ENCODE data around the gene SDHD. TPM values are rescaled to one million over a fixed set of nuclear protein-coding genes. Genes with fewer than 3 reads are reported as not detected.

Gene SDHD
- total RNA-seq, 4 donors from 2014 or later: 102 to 120 (median 113) TPM

DNA sequence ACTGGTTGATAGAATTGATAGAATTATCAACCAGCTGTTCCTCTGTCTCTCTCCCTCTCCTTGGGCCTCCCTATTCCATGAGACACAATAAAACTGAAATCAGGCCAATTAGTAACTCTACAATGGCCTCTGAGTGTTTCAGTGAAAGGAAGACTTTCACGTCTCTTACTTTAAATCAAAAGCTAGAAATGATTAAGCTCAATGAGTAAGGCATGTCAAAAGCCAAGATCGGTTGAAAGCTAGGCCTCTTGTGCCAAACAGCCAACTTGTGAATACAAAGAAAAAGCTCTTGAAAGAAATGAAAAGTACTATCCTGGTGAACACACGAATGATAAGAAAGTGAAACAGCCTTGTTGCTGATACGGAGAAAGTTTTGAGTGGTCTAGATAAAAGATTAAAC, 29.5 kb upstream of the SDHD start:
- no peak for TF ChIP-seq POLR2AphosphoS5 (IDR thresholded peaks at IDR 0.05)
- no peak for TF ChIP-seq POLR2A (IDR thresholded peaks at IDR 0.05)
- TF ChIP-seq, protein P1, sequence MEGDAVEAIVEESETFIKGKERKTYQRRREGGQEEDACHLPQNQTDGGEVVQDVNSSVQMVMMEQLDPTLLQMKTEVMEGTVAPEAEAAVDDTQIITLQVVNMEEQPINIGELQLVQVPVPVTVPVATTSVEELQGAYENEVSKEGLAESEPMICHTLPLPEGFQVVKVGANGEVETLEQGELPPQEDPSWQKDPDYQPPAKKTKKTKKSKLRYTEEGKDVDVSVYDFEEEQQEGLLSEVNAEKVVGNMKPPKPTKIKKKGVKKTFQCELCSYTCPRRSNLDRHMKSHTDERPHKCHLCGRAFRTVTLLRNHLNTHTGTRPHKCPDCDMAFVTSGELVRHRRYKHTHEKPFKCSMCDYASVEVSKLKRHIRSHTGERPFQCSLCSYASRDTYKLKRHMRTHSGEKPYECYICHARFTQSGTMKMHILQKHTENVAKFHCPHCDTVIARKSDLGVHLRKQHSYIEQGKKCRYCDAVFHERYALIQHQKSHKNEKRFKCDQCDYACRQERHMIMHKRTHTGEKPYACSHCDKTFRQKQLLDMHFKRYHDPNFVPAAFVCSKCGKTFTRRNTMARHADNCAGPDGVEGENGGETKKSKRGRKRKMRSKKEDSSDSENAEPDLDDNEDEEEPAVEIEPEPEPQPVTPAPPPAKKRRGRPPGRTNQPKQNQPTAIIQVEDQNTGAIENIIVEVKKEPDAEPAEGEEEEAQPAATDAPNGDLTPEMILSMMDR (IDR thresholded peaks at IDR 0.05): no peak
- TF ChIP-seq EP300 (IDR thresholded peaks at IDR 0.05): no peak
- Histone ChIP-seq H3K4me3 (no peak overlapping the region), H3K4me1 (no peaks in the 10 kb centered on the region), H3K27me3 (no peaks in the 10 kb centered on the region), H3K36me3 (peaks cover 0 to 93% of the 10 kb centered on the region in 2 donors), H3K9me3 (no peaks in the 10 kb centered on the region), H3K27ac (no peak overlapping the region)
- no peak for ATAC-seq
- WGBS, 2 donors (ENCODE audit: low coverage in 1 of 2): 83 to 85% methylated on average over 1 to 4 of the region's 4 CpGs

DNA sequence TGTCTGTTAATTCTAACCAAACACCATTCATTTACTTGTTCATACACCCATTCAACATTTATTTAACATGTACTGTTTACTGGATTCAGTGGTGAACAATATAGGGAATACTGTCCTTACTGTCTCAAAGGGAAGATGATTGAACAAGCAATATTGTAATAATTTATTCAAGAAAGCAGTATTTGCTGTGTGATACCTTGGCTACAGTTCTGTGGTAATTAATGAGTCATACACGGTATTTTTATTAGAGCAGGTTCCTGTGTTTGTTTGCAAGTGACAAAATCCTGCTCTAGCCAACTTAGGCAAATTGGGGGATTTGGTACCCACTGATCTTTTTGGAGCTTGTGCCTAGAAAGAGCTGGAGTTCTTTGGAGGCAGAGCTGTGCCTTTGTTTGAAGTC, 28.6 kb upstream of the SDHD start:
- no peaks in the 10 kb centered on the region for H3K9me3 ChIP-seq
- H3K27ac ChIP-seq: no peak overlapping the region
- H3K27me3 ChIP-seq: no peaks in the 10 kb centered on the region
- no peak overlapping the region for H3K4me3 ChIP-seq
- no peaks in the 10 kb centered on the region for H3K4me1 ChIP-seq
- H3K36me3 ChIP-seq: peaks cover 0 to 93% of the 10 kb centered on the region in 2 donors
- ATAC-seq: no peak
- TF ChIP-seq POLR2A (IDR thresholded peaks at IDR 0.05): no peak
- TF ChIP-seq POLR2AphosphoS5 (IDR thresholded peaks at IDR 0.05): no peak
- no peak for TF ChIP-seq EP300 (IDR thresholded peaks at IDR 0.05)
- TF ChIP-seq, protein P1 (IDR thresholded peaks at IDR 0.05): no peak
- 60 to 69% methylated on average over 1 of the region's 1 CpG for WGBS, 2 donors (ENCODE audit: low coverage in 1 of 2)

DNA sequence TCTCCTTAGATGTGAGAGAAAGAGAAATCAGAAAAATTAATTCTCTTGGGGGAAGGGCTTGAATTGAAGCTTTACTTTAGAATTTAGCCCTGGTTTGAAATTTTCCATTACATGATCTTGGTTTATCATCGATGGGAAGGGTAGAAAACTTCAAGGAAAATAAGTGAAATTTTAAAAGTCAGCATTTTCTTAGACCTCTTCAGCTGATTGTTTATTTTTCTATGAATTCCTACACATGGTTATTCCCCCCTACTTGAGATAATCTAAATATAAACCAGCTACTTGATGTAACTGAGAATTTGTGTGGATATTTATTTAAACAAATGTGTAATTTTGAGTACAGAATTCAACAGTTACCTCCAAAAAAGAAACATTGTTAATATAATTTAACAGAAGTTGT, 23.8 kb upstream of the SDHD start:
- H3K36me3 ChIP-seq: peaks cover 0 to 71% of the 10 kb centered on the region in 2 donors
- TF ChIP-seq, protein P1 (IDR thresholded peaks at IDR 0.05): no peak
- TF ChIP-seq POLR2A (IDR thresholded peaks at IDR 0.05): no peak
- TF ChIP-seq EP300 (IDR thresholded peaks at IDR 0.05): no peak
- TF ChIP-seq POLR2AphosphoS5 (IDR thresholded peaks at IDR 0.05): no peak
- H3K9me3 ChIP-seq: no peaks in the 10 kb centered on the region
- no peak for ATAC-seq
- no peak overlapping the region for H3K27ac ChIP-seq
- no peaks in the 10 kb centered on the region for H3K27me3 ChIP-seq
- H3K4me1 ChIP-seq: no peaks in the 10 kb centered on the region
- no peak overlapping the region for H3K4me3 ChIP-seq
- 73 to 80% methylated on average over 1 of the region's 1 CpG for WGBS, 2 donors (ENCODE audit: low coverage in 1 of 2)

DNA sequence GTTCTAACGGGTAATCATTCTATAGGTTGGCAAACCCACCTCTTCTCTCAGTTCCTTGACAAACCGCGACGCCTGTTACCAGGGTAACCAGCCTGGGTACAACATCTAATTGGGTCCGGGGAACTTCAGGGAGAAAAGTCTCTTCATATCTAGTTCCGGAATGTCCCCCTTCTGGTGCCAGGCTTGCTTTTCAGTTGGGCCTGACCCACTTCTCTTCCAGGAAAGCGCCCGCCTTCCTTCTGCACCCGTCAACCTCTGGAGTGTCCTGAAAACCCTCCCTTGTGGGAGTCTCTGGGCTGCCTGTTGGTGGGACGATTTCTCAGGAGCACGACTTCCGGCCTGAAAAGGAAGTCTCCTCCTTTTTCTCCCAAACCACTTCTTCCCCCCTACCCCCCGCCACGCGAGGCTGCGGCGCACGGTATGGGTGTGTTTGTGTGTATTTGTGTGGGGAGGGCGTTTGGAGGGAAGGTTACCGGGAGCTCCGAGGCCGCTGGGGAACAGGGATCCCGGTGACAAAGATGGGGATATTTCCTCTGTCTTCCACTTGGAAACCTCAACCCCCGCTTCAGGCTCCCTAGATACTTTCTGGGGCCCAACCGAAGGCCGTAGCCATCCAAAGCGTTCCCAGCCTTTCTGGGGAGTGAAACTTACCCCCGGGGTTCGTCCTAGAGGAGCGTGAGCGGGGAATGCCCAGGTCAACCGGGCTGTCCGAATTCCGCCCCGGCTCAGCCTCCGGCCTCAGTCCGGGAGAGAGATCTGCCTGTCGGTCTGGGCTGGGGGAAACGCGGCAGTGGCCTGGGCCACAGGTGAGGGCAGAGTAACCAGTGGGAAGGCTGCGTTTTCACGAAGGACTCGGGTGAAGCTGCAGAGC, 12.5 kb upstream of the SDHD start, which contains the start of the genes NKAPD1 and PIH1D2:
Gene NKAPD1, plus strand, starts transcription at position 359 of the 871 bp plus-strand sequence. CDS start 1,276 bp downstream, outside the sequence.
Gene PIH1D2, minus strand, starts transcription at position 77 of the 871 bp plus-strand sequence. CDS start 843 bp downstream, outside the sequence.
- Histone ChIP-seq H3K9me3 (no peaks in the 10 kb centered on the region), H3K27me3 (no peaks in the 10 kb centered on the region), H3K27ac (peak within 1 kb of the TSS; percentile 72 to 96 (median 84)), H3K4me3 (peak within 1 kb of the TSS; percentile 83 to 87), H3K36me3 (peaks cover 0 to 38% of the 10 kb centered on the region in 2 donors), H3K4me1 (peaks cover 2 to 35% (median 7%) of the 10 kb centered on the region in 3 donors)
- WGBS, 2 donors (ENCODE audit: low coverage in 1 of 2): 0 to 1% methylated on average over 10 to 12 of the region's 43 CpGs
- ATAC-seq: peak; percentile 91
- TF ChIP-seq EP300 (IDR thresholded peaks at IDR 0.05) (no peak), POLR2A (IDR thresholded peaks at IDR 0.05) (no peak), POLR2AphosphoS5 (IDR thresholded peaks at IDR 0.05) (peak; percentile 56)
- TF ChIP-seq, protein P1 (IDR thresholded peaks at IDR 0.05): peak in 3 of 4 experiments; percentile 3 to 30 (median 9)

All from gastroesophageal sphincter (tissue), 4 donors.